HepG2 (cell line): ENCODE results near the gene LHFPL2. TPM values are rescaled to one million over a fixed set of nuclear protein-coding genes. Genes with fewer than 3 reads are reported as not detected.

Source experiments
- FOXP1 ChIP-seq, 2 experiments: fragments of 450-650 bp in 1 of 2; IDR thresholded peaks; 2 replicates each; pipeline ENCODE4 v1.6.1; 2017 to 2018; ENCODE audit warnings: antibody characterized with exemption in 1 of 2
- KDM1A ChIP-seq: IDR thresholded peaks from 2 replicates; pipeline ENCODE4 v1.6.1; 2016; ENCODE audit warnings: missing compliant biosample characterization
- LCORL ChIP-seq, 2 experiments: fragments of 450-650 bp in 1 of 2; sonication (generic) in 1 of 2; formaldehyde crosslinking in 1 of 2; IDR thresholded peaks; 2 replicates each; pipeline versions ENCODE4 v1.5.0 to v1.6.1; 2017 to 2020; ENCODE audit warnings: antibody characterized with exemption in 1 of 2, missing genetic modification reagents in 1 of 2
- REL ChIP-seq: sonication (generic); formaldehyde crosslinking; conservative IDR thresholded peaks from 2 replicates; pipeline ENCODE4 v1.8.0; 2022; ENCODE audit warnings: mild to moderate bottlenecking, missing genetic modification reagents, moderate library complexity
- SOX5 ChIP-seq: IDR thresholded peaks from 2 replicates; pipeline ENCODE4 v1.6.1; 2016; ENCODE audit warnings: borderline replicate concordance
- SOX6 ChIP-seq, 2 experiments: fragments of 450-650 bp in 1 of 2; sonication (generic) in 1 of 2; formaldehyde crosslinking in 1 of 2; IDR thresholded peaks; 2 replicates each; pipeline versions ENCODE4 v1.4.0 to v1.6.1; 2017 to 2020; ENCODE audit warnings: antibody characterized with exemption in 1 of 2, mild to moderate bottlenecking in 1 of 2, missing genetic modification reagents in 1 of 2
- ZNF138 ChIP-seq: sonication (generic); formaldehyde crosslinking; IDR thresholded peaks from 2 replicates; pipeline ENCODE4 v1.5.0; 2020; ENCODE audit warnings: mild to moderate bottlenecking, low read depth, missing genetic modification reagents
- ZNF317 ChIP-seq: sonication (generic); formaldehyde crosslinking; IDR thresholded peaks from 2 replicates; pipeline ENCODE4 v1.5.0; 2020; ENCODE audit warnings: mild to moderate bottlenecking, missing genetic modification reagents
- ZNF598 ChIP-seq: sonication (generic); formaldehyde crosslinking; IDR thresholded peaks from 2 replicates; pipeline ENCODE4 v1.5.1; 2020; ENCODE audit warnings: mild to moderate bottlenecking, missing genetic modification reagents, borderline replicate concordance
- ZNF883 ChIP-seq: sonication (generic); formaldehyde crosslinking; IDR thresholded peaks from 2 replicates; pipeline ENCODE4 v1.5.1; 2020; ENCODE audit warnings: mild to moderate bottlenecking, missing genetic modification reagents; ENCODE audit errors: not compliant biosample characterization
- polyA plus RNA-seq, 8 experiments: library from polyadenylated mRNA; depleted of rRNA in 3 of 8; stranded (reverse) in 7 of 8; unstranded in 1 of 8; fragments of >200 nt; fragmentation: Illumina TruSeq in 4 of 8; extraction: Trizol in 4 of 8; gene quantifications; 2 replicates each; pipeline versions ENCODE4 v1.2.1 to v1.2.3, GENCODE V29; 2011 to 2016; ENCODE audit warnings: low read depth in 4 of 8, missing spikeins in 1 of 8, mixed read lengths in 1 of 8; ENCODE audit not compliant: insufficient read depth in 1 of 8
- total RNA-seq, 5 experiments: library from RNA; depleted of rRNA; stranded (reverse); fragments of >200 nt; fragmentation: Illumina TruSeq; extraction: Trizol; gene quantifications; 2 replicates each; pipeline ENCODE4 v1.2.3, GENCODE V29; 2016; ENCODE audit warnings: low read depth in 1 of 5
- TF ChIP-seq, protein P1 (sequence below): sonication (generic); formaldehyde crosslinking; IDR thresholded peaks from 2 replicates; pipeline ENCODE4 v1.5.1; 2020; ENCODE audit warnings: missing genetic modification reagents, mild to moderate bottlenecking, borderline replicate concordance
- TF ChIP-seq, protein P2 (sequence below): IDR thresholded peaks from 2 replicates; pipeline ENCODE4 v1.6.1; 2016; ENCODE audit warnings: low read depth
- TF ChIP-seq, protein P3 (sequence below): sonication (generic); formaldehyde crosslinking; IDR thresholded peaks from 2 replicates; pipeline ENCODE4 v1.4.0; 2020; ENCODE audit warnings: low read depth, mild to moderate bottlenecking, missing genetic modification reagents
- TF ChIP-seq, protein P4 (sequence below): sonication (generic); formaldehyde crosslinking; IDR thresholded peaks from 2 replicates; pipeline ENCODE4 v1.4.0; 2020; ENCODE audit warnings: missing genetic modification reagents, borderline replicate concordance
- TF ChIP-seq, protein P5 (sequence below): IDR thresholded peaks from 2 replicates; pipeline ENCODE4 v1.6.1; 2016
- TF ChIP-seq, protein P6 (sequence below): sonication (generic); formaldehyde crosslinking; IDR thresholded peaks from 2 replicates; pipeline ENCODE4 v1.8.1; 2023; ENCODE audit warnings: missing genetic modification reagents, inconsistent platforms, borderline replicate concordance

The LHFPL2 gene
- total and polyA plus RNA-seq, 2 of the 13 experiments (the other 11 are each of a cell fraction or from before 2014, with no cell fraction given): 6.0 to 20.0 TPM

DNA sequence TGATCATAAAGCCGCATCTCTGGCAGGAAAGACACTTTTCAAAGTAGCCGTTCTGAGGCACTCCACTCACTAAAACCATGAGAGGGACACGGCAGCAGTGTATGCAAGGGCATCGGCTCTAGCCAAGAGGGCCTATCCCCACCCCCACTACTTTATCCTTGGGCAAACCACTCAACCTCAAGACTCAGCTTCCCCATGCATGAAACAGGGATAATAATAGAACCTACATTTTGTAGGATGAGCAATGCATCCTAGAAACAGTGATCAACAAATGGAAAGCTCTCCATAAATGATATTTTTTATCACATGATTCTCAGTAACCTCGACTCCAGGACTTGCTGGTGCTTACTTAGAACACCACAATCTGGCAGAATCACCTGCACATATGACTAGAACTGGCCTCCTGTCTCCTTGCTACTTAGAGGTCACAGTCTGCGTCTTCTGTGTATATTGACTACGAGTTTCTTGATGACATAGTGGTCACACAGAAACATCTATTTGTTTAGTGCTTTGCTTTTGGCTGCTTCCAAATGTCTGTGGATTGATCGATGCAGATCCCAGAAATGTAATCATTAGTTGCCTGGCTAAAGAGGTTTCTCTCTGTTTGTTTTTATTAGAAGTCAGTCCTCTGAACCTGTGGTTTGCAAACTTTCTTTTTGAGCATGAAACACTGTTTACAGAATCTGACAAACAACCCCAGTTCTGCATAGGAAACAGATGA lies 102.1 kb downstream of the LHFPL2 start (continued):
- TF ChIP-seq, protein P1, sequence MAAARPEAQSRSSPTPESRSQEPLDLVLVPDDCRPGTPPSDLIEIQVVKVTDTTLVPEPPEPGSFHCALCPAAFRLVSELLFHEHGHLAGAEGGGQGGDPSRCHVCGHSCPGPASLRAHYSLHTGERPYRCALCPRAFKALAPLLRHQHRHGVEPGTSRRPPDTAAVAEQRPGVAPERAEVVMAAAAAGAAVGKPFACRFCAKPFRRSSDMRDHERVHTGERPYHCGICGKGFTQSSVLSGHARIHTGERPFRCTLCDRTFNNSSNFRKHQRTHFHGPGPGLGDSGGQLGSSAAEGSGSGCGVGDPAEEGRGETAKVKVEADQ: 0 out of 2 replicates have a peak, but pooled peaks have one; percentile 41
- TF ChIP-seq, protein P2, sequence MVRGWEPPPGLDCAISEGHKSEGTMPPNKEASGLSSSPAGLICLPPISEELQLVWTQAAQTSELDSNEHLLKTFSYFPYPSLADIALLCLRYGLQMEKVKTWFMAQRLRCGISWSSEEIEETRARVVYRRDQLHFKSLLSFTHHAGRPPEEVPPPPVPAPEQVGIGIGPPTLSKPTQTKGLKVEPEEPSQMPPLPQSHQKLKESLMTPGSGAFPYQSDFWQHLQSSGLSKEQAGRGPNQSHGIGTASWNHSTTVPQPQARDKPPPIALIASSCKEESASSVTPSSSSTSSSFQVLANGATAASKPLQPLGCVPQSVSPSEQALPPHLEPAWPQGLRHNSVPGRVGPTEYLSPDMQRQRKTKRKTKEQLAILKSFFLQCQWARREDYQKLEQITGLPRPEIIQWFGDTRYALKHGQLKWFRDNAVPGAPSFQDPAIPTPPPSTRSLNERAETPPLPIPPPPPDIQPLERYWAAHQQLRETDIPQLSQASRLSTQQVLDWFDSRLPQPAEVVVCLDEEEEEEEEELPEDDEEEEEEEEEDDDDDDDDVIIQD (CRISPR knock-in tag): peak; percentile 47; the same call in 1 of the 2 replicates
- no peak for TF ChIP-seq REL
- no peak for TF ChIP-seq ZNF598 (CRISPR knock-in tag)
- TF ChIP-seq, protein P3, sequence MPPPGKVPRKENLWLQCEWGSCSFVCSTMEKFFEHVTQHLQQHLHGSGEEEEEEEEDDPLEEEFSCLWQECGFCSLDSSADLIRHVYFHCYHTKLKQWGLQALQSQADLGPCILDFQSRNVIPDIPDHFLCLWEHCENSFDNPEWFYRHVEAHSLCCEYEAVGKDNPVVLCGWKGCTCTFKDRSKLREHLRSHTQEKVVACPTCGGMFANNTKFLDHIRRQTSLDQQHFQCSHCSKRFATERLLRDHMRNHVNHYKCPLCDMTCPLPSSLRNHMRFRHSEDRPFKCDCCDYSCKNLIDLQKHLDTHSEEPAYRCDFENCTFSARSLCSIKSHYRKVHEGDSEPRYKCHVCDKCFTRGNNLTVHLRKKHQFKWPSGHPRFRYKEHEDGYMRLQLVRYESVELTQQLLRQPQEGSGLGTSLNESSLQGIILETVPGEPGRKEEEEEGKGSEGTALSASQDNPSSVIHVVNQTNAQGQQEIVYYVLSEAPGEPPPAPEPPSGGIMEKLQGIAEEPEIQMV (CRISPR knock-in tag): no peak
- no peak for TF ChIP-seq FOXP1 (IDR thresholded peaks at IDR 0.05)
- peak; percentile 93 for TF ChIP-seq FOXP1 (CRISPR knock-in tag; IDR thresholded peaks at IDR 0.05)
- TF ChIP-seq, protein P4, sequence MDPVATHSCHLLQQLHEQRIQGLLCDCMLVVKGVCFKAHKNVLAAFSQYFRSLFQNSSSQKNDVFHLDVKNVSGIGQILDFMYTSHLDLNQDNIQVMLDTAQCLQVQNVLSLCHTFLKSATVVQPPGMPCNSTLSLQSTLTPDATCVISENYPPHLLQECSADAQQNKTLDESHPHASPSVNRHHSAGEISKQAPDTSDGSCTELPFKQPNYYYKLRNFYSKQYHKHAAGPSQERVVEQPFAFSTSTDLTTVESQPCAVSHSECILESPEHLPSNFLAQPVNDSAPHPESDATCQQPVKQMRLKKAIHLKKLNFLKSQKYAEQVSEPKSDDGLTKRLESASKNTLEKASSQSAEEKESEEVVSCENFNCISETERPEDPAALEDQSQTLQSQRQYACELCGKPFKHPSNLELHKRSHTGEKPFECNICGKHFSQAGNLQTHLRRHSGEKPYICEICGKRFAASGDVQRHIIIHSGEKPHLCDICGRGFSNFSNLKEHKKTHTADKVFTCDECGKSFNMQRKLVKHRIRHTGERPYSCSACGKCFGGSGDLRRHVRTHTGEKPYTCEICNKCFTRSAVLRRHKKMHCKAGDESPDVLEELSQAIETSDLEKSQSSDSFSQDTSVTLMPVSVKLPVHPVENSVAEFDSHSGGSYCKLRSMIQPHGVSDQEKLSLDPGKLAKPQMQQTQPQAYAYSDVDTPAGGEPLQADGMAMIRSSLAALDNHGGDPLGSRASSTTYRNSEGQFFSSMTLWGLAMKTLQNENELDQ (CRISPR knock-in tag): no peak
- TF ChIP-seq, protein P5, sequence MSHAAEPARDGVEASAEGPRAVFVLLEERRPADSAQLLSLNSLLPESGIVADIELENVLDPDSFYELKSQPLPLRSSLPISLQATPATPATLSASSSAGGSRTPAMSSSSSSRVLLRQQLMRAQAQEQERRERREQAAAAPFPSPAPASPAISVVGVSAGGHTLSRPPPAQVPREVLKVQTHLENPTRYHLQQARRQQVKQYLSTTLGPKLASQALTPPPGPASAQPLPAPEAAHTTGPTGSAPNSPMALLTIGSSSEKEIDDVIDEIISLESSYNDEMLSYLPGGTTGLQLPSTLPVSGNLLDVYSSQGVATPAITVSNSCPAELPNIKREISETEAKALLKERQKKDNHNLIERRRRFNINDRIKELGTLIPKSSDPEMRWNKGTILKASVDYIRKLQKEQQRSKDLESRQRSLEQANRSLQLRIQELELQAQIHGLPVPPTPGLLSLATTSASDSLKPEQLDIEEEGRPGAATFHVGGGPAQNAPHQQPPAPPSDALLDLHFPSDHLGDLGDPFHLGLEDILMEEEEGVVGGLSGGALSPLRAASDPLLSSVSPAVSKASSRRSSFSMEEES: no peak
- TF ChIP-seq ZNF138 (CRISPR knock-in tag): no peak
- peak; percentile 60; the same call in 1 of the 2 replicates for TF ChIP-seq KDM1A (CRISPR knock-in tag)
- TF ChIP-seq ZNF317 (CRISPR knock-in tag): no peak
- TF ChIP-seq ZNF883: no peak
- 0 out of 2 replicates have a peak, but pooled peaks have one; percentile 23 for TF ChIP-seq LCORL (IDR thresholded peaks at IDR 0.05)
- TF ChIP-seq LCORL (CRISPR knock-in tag; IDR thresholded peaks at IDR 0.05): peak; percentile 90
- TF ChIP-seq, protein P6, sequence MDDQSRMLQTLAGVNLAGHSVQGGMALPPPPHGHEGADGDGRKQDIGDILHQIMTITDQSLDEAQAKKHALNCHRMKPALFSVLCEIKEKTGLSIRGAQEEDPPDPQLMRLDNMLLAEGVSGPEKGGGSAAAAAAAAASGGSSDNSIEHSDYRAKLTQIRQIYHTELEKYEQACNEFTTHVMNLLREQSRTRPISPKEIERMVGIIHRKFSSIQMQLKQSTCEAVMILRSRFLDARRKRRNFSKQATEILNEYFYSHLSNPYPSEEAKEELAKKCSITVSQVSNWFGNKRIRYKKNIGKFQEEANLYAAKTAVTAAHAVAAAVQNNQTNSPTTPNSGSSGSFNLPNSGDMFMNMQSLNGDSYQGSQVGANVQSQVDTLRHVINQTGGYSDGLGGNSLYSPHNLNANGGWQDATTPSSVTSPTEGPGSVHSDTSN (CRISPR knock-in tag): no peak
- TF ChIP-seq SOX6 (IDR thresholded peaks at IDR 0.05): no peak
- peak; percentile 92 for TF ChIP-seq SOX6 (CRISPR knock-in tag; IDR thresholded peaks at IDR 0.05)
- peak; percentile 81; the same call in 1 of the 2 replicates for TF ChIP-seq SOX5
